GM23248 (cell line): ENCODE measurements around the gene ENDOV.

Source experiments
- EZH2 ChIP-seq: fragments of 200-600 bp; sonication (generic); IDR thresholded peaks from 2 replicates; pipeline ENCODE4 v1.6.1; 2018; ENCODE audit warnings: antibody characterized with exemption, mild to moderate bottlenecking; ENCODE audit not compliant: insufficient read depth, poor library complexity, severe bottlenecking
- EZH2phosphoT487 ChIP-seq: fragments of 200-600 bp; sonication (generic); IDR thresholded peaks from 2 replicates; pipeline ENCODE4 v1.6.1; 2018; ENCODE audit warnings: antibody characterized with exemption, moderate library complexity, mild to moderate bottlenecking, low read depth; ENCODE audit not compliant: insufficient read depth

DNA sequence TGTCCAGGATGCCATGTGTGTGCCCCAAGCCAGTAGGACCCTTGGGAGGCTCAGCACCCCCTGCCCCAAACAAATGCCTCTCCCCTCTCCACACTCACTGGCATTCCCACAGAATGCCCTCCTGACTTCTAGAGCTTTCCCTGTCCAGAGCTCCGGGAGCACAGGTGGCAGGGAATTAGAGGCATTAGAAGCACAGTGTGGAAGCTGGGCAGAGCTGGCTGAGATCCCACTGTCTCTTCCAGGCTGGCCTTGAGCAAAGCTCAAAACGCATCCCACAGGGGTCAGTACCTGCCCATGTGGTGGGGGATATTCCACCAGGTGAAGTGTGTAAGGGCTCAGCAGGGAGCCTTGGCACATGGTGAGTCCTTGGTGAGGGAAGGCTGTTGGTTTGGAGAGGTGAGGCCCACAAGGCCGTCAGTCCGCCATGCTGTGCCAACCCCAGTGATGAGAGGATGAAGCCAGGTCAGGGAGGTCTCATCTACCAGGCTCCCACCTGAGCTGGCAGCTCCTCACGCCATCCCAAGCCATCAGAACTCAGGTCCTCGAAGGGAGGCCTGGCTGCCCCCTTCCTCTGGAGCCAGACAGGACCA, 18.1 kb downstream of the ENDOV start:
- TF ChIP-seq EZH2phosphoT487, result no peak
- no peak for TF ChIP-seq EZH2
